HCEC 1CT (cell line): ENCODE measurements around the gene IDH3B.

ENCODE experiments used
- DNase-seq: peaks from one replicate; pipeline ENCODE4 v3.0.0-alpha.2; 2017

The IDH3B gene

DNA sequence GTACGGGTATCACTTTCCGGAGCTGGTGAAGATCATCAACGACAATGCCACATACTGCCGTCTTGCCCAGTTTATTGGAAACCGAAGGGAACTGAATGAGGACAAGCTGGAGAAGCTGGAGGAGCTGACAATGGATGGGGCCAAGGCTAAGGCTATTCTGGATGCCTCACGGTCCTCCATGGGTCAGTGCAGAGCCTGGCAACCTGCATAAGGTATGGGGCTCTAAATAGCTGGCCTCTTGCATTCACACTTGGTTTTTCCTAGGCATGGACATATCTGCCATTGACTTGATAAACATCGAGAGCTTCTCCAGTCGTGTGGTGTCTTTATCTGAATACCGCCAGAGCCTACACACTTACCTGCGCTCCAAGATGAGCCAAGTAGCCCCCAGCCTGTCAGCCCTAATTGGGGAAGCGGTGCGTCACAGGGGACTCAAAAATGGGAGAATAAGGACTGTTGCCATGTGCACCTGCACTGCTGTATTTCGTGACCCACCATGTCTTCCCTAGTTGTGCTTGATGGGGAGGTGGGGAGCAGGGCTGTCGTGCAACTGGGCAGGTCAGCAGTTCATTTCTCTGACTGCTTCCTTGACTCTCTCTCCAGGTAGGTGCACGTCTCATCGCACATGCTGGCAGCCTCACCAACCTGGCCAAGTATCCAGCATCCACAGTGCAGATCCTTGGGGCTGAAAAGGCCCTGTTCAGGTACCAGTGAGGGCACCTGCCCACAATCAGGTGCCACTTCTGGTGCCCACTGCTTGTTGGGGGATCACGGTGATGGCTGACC, 8.5 kb downstream of the IDH3B start:
- DNase-seq = no peak

DNA sequence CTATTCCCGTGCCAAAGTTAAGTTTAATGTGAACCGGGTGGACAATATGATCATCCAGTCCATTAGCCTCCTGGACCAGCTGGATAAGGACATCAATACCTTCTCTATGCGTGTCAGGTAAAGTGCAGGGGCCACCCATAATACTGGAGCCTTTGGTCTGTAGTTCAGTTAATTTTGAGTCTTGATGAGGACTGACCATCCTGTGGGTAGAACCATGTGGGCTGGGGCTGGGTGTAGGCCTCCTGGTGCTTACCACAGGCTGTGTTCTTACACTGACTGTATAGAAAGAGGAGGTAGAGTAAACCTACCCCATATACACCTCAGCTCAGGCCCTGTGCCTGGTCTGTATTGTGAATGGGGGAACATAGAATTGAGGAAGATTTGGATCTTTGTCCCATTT, 9.2 kb downstream of the IDH3B start:
- DNase-seq = no peak

DNA sequence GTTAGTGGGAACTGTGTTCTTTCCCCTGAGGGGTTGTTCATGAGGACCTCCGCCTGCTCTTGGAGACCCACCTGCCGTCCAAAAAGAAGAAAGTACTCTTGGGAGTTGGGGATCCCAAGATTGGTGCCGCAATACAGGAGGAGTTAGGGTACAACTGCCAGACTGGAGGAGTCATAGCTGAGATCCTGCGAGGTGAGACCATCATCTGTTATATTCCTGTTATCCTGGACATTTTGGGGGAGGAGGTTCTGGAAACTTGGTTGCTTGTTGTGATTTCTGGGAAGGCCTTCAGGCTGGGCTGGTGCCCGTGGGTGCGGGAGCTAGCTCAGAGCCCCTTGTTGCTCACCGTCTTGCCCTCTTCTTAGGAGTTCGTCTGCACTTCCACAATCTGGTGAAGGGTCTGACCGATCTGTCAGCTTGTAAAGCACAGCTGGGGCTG, 9.6 kb downstream of the IDH3B start:
- DNase-seq = no peak

DNA sequence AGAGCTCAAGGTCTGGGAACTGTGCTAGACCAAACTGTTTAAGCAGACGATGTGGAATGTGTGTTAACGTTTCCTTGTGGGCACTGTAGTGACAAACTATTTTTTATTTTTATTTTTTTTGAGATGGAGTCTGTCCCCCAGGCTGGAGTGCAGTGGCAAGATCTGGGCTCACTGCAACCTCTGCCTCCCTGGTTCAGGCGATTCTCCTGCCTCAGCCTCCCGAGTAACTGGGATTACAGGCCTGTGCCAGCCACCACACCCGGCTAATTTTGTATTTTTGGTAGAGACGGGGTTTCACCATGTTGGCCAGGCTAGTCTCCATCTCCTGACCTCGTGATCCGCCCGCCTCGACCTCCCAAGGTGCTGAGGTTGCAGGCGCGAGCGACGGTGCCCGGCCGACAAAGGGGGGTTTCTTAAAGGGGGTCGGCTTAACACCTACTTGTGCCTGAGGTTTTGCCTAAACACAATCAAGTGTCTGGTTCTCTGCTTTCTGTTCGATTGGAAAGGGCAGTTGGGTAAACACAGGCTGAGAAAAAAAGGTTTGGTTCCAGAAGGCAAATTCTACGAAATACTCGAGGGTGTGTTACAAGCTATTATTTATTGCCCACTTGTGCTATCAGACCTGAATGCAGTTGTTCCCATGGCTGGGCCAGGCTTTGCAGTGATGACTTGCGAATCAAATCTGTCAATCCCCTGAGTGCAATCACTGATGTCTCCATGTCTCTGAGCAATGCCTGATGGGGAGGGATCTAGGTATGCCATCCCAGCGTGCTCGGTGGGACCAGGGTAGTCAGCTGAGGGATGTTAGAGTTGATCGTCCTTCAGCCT, 10.2 kb downstream of the IDH3B start:
- DNase-seq = no peak

DNA sequence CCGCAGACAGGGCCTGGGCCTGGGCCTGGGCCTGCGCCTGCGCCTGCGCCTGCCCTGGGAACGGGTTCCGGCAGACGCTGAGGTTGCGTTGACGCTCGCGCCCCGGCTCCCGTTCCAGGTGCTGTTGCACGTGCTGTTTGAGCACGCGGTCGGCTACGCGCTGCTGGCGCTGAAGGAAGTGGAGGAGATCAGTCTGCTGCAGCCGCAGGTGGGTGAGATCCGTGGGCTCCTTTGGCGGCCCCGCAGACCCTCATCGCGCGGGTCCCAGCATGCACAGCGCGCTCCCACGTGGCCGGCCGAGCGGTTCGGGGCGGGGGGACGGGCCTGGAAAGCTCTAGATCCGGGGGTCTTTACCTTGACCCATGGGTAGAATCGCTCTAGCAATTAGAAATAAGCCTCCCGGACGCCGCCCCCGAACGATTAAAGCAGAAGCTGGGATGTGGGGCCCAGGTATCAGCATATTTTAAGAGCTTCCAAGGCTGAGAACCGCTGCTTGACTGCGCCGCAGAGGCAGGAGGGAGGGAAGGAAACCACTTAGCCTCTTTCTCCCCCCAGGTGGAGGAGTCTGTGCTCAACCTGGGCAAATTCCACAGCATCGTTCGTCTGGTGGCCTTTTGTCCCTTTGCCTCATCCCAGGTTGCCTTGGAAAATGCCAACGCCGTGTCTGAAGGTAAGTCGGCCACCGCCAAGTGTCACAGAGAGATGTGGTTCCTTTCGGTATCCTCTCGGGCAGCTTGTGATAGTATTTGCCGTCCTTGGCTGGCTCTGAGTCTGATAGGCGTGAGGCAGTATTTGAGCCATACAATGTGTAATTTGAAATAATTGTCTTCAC, 11.1 kb downstream of the IDH3B start:
- DNase-seq = peak; percentile 24

DNA sequence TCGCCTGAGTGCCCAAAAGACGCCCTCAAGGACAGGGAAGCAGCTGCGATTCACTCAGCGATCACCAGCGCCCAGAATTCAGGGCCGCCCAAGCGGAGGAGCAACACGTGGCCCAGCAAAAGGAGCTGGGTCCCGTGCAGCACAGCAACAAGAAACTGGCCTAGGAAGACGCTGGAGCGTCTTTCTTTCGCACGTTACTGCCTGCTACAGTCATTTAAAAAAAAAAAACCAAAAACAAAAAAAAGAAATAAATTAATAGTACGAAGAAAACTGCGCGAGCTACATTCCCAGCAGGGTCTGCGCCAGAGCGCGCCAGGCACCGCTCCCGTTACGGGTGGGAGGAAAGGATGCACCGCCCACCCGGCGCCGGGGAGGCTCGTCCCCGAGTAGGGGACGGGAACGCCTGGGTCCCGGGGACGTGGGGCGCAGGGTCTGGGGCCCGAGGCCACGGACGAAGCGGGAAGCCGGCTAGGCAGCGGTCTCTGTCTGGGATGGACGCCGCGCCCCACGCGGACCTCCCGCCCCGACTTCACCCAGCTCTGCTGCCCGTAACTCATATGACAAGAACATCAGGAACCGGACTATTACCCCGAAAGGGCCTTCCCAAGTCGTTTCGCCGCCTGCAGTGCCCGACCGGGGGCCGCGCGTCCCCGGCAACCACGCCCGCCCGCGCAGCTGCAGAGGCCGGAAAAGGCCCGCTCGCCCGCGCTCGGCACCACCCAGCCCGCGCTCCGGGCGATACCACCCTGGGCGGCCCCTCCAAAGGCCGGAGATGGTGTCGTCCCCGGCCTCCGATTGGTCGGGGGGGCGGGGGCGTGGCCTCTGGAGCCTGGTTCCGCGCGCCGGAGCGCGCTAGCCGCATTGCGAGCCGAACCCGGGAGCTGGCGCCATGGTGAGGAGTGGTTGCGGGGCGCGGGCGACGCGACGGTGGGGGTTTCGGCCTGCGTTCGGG, 12.0 kb downstream of the IDH3B start, which contains the start of gene NOP56:
Gene NOP56 (plus strand): TSS at position 861 of the 952 bp plus-strand sequence. CDS start 29 bp downstream, at position 890.
- DNase-seq = peak; percentile 88

DNA sequence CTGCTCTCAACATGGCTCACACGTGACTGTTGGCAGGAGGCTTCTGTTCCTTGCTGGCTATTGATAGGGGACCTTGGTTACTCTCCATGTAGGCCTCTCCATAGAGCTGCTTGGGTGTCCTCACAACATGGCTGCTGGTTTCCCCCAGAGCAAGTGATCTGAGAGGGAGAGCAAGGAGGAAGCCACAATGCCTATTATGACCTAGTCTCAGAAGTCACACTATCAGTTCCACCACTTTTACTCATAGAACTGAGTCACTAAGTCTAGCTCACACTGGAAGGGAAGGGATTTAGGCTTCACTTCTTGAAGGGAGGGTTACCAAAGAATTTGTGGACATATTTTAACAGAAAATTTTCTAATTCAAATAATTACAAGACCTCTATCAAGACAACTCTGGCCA, 20.3 kb downstream of the IDH3B start:
- DNase-seq = no peak

DNA sequence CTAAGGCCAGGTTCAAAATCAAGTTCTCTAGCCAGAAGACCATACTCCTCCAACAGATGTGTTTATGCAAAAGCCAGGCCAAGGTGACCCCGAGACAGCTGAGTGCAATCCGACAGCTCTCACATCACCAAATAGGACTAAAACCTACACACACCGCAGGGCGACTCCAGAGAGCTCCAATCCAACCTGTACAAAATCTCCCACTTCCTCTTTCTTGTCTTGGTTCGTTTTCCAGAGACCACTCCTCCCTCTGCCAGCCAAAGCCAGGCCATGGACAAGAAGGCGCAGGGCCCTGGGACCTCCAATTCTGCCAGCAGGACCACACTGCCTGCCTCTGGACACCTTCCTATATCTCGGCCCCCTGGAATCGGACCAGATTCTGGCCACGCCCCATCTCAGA, 23.1 kb downstream of the IDH3B start:
- no peak for DNase-seq

DNA sequence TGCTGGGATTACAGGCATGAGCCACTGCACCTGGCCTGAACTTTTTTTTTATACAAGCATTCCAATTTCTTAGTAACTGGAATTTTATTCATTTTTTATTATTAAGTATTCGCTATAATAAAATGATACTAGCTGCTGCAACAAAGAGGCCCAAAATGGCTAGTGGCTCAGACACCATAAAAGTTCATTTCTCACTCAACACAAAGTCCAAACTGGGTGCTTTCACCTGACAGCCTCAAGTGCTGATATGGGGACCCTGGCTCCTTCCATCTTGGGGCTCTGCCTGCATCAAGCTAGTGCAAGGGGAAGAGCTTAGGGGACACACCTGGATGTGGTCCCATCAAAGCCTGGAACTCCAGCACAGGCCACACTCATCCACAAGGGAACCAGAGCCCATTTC, 23.8 kb downstream of the IDH3B start:
- no peak for DNase-seq

DNA sequence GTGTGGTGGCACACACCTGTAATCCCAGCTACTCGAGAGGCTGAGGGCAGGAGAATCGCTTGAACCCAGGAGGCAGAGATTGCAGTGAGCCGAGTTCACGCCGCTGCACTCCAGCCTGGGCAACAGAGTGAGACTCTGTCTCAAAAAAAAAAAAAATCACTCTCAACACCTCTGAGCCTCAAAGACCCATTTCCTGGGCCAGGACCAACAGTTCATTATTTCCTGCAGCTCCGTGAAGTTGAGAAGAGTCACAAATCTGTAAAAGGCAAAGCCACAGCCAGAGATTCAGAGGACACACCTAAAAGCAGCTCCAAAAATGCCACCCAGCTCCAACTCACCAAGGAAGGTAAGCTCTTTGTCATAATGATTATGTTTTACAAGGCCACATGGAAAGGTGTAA, 26.8 kb downstream of the IDH3B start:
- no peak for DNase-seq

DNA sequence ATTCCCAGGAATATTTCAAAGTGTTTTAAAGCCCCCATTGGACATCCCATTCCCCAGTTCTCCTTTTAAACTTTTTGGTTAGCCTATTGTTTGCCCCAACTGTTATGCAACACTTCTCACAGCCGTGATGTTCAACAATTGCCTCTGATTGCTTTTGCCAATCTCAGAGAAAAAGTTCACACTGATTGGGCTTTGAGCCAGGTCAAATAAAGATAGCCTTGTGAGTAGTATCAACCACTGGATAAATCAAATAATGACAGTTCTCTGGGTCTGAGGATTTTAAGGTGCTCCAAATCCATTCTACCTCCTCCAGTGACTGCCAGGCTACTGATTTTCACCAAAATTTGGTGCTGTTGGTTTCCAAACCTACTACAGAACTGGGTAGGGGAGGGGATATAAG, 30.6 kb downstream of the IDH3B start:
- DNase-seq = no peak

DNA sequence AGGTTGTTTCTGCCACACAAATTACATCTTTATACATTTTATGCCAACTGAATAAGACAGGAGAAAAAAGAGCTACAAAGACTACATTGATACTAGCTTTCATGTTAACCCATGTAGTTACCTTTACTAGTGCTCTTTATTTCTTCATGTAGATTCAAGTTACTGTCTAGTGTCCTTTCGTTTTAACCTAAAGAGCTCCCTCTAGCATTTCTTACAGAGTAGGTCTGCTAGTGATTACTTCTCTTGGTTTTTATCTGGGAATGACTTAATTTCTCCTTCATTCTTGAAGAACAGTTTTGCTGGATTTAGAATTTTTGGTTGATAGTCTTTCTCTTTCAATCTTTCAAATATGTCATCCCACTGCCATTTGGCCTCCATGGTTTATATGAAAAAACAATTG, 32.8 kb downstream of the IDH3B start:
- peak; percentile 38 for DNase-seq

DNA sequence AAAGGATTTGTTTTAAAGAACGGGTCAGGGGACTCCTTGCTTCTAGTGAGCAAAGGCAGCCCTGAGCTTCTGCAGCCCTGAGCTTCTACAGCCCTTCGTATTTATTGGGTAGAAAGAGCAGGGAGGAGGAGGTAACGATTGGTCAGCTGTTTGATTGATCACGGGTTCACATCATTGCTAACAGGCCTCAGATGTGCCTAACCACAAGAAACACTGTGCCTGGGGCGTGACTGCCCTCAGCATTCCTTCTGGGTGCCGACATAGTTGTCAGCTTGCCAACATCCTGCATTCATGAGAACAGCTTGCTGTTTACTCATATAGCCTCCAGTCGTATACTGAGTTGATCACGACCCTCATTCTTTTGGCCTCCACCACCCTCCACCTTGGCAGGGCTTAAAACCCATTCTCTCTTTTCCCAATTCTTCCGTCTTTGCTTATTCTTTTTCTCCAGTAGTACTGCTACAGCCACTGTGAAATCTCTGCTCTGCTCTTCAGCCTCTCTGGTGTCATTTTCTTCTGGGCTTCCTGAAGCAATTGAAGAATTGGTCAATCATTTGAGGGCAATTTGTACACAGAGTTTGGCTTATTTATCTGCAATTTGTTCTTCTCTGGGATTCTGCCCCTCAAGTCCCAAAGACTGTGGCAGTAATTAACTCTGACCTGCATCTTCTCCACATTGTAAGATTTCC, 37.0 kb downstream of the IDH3B start:
- peak; percentile 74 for DNase-seq

DNA sequence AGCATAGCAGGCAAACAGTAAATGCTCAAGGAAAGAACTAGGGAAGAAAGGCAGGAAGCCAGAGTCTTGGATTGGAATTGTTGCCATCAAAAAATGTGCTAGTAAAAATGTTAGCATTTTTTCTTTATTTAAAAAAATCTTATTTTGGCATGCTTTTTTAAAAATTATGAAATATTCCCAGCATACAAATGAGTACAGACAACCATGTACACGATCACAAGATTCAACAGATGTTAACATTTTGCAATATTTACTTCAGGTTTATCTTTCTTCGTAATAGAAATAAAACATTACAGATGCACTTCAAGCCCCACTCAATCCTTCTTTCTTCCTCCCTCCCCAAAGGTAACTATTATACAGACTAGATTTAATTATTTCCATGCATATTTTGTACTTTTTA, 39.0 kb downstream of the IDH3B start:
- no peak for DNase-seq

DNA sequence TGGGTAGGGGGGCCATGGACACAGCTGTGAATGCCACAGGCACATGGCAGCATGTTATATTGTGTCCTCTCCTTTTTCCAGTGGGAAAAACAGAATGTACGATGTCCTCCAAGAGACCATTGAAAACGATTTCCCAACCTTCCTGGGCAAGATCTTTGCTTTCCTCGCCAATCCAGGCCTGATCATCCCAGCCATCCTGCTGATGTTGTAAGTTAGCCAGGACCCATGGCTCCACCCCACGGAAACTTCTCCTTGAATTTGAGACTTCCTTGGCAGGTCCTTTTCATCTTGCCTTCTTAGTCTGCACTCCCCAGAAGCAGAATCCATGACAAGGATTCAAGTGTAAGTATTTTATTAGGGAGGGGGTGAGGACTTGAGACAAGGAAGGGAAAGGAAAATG, 39.8 kb downstream of the IDH3B start:
- DNase-seq = no peak

DNA sequence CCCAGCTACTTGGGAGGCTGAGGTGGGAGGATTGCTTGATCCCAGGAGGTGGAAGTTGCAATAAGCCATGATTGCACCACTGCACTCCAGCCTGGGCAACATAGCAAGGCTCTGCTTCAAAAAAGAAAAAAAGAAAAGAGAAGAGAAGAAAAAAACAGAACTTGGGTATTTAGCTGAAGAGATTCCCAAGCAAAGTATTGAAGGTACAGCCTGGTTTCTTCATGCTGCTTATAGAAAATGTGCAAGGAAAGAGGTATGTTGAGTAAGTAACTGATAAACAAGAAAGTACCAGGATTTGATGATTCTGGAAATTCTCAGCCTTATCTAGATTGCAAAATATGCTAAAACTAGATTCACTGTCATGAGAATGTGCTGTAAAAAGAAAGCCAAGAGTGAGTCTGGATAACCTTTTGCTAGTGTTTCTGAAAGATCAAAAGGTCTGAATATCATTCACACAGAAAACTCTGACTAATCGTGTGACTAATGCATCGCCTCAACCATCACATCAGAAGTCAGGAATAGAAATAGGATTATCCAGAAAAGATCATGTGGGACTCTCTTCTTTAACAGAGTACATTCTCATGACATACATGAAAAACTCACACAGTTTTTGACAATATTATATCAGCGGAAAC, 43.9 kb downstream of the IDH3B start:
- peak; percentile 70 for DNase-seq

DNA sequence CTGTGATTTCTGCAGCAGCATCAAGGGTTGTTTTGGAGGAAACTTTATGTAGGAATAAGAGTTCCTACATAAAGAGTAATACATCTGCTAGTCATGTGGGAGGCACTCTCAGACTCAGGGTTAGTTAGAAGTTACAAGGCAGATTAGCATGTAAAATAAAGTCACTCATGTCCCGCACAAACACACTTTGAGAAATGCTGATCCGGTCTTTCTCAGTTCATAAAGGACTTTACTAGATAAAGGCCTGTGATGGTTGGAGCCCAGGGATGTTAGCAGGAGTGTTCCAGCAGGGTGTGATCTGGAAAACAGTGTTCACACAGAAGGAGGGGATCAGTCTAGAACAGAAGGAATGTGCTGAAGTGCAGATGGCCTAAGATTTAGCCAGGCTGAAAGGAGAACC, 44.7 kb downstream of the IDH3B start:
- no peak for DNase-seq

DNA sequence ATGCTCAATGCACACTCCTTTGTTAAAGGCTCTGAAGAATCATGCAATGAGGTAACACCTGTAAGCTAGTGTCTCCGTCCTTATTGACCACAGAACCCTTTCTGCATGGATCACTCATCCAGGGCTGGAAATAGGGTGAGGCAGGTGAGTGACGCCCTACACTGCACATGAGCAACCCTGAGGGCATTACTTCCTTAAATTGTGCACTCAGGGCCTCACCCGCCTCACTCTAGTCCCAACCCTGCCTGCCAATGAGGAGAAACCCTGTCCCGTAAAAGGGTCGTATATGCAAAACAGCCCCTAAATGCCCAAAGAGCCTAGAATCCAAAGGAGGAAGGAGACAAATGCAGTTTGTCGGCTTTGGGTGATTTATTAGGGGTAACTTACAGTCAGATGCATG, 45.2 kb downstream of the IDH3B start:
- no peak for DNase-seq

DNA sequence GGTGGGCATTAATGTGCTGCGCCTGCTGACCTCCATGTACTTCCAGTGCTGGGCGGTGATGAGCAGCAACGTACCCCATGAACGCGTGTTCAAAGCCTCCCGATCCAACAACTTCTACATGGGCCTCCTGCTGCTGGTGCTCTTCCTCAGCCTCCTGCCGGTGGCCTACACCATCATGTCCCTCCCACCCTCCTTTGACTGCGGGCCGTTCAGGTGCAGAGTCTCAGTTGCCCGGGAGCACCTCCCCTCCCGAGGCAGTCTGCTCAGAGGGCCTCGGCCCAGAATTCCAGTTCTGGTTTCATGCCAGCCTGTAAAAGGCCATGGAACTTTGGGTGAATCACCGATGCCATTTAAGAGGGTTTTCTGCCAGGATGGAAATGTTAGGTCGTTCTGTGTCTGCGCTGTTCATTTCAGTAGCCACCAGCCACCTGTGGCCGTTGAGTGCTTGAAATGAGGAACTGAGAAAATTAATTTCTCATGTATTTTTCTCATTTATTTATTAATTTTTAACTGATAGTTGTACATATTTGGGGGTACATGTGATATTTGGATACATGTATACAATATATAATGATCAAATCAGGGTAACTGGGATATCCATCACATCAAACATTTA, 46.8 kb downstream of the IDH3B start:
- no peak for DNase-seq

DNA sequence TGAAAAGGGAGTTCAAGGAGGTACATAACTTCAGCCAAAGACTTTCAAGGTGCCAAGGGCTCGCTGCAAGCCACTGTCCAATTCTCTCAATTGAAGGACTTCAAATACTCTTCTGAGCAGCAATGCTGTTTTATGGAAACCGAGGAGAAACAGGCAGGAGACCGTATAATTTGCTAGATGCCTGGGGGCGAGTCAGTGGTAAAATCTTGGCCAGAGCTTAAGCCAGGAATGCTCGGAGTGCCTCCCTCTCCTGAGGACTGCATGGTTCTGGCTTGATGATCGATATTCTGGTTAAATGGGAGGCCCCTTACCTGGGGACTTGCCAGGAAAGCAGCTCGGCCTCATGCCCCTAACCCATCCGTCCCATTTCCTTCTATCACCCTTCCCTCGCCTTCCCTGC, 47.4 kb downstream of the IDH3B start:
- DNase-seq = no peak
